HEK293T (cell line): ENCODE measurements around the gene ARPC4.

Source experiments
- CTCF ChIA-PET: fragments of 350-600 bp; formaldehyde crosslinking; extraction: SDS; loops from one replicate; lab custom pipeline; 2021; ENCODE audit warnings: antibody characterized with exemption, inconsistent platforms; lab: Yijun Ruan, JAX
- POLR2A ChIA-PET: fragments of 350-600 bp; formaldehyde crosslinking; extraction: SDS; loops from one replicate; lab custom pipeline; 2020; ENCODE audit warnings: antibody characterized with exemption, inconsistent platforms; lab: Yijun Ruan, JAX
- DNase-seq: peaks from one replicate; pipeline ENCODE4 v3.0.0; 2012; ENCODE audit warnings: mixed read lengths; ENCODE audit errors: extremely low spot score
- ARNT ChIP-seq: fragments of 450-650 bp; IDR thresholded peaks from 2 replicates; pipeline ENCODE4 v1.6.1; 2017; ENCODE audit warnings: mild to moderate bottlenecking
- BHLHE40 ChIP-seq: fragments of 450-650 bp; IDR thresholded peaks from 2 replicates; pipeline ENCODE4 v1.6.1; 2016; ENCODE audit warnings: mild to moderate bottlenecking, moderate library complexity, borderline replicate concordance
- CTBP1 ChIP-seq: fragments of 450-650 bp; IDR thresholded peaks from 2 replicates; pipeline ENCODE4 v1.6.1; 2016; ENCODE audit warnings: borderline replicate concordance
- ELF4 ChIP-seq: fragments of 450-650 bp; IDR thresholded peaks from 2 replicates; pipeline ENCODE4 v1.6.1; 2017; ENCODE audit warnings: antibody characterized with exemption
- FOXA1 ChIP-seq: fragments of 450-650 bp; IDR thresholded peaks from 2 replicates; pipeline ENCODE4 v1.6.1; 2016; ENCODE audit warnings: mild to moderate bottlenecking
- FOXK2 ChIP-seq: fragments of 450-650 bp; IDR thresholded peaks from 2 replicates; pipeline ENCODE4 v1.6.1; 2016; ENCODE audit warnings: mild to moderate bottlenecking
- FOXM1 ChIP-seq: fragments of 450-650 bp; IDR thresholded peaks from 2 replicates; pipeline ENCODE4 v1.6.1; 2017; ENCODE audit warnings: mild to moderate bottlenecking, borderline replicate concordance
- HDGF ChIP-seq: fragments of 450-650 bp; IDR thresholded peaks from 2 replicates; pipeline ENCODE4 v1.6.1; 2017; ENCODE audit warnings: antibody characterized with exemption, borderline replicate concordance
- L3MBTL2 ChIP-seq: fragments of 450-650 bp; conservative IDR thresholded peaks from 2 replicates; pipeline ENCODE4 v1.6.1; 2016; ENCODE audit warnings: mild to moderate bottlenecking
- LEF1 ChIP-seq: fragments of 450-650 bp; IDR thresholded peaks from 2 replicates; pipeline ENCODE4 v1.6.1; 2017; ENCODE audit warnings: mild to moderate bottlenecking, borderline replicate concordance
- NFRKB ChIP-seq: fragments of 450-650 bp; IDR thresholded peaks from 2 replicates; pipeline ENCODE4 v1.6.1; 2016; ENCODE audit warnings: mild to moderate bottlenecking, moderate library complexity
- PKNOX1 ChIP-seq: fragments of 450-650 bp; IDR thresholded peaks from 2 replicates; pipeline ENCODE4 v1.6.1; 2016
- SP1 ChIP-seq: fragments of 450-650 bp; IDR thresholded peaks from 2 replicates; pipeline ENCODE4 v1.6.1; 2017
- SUZ12 ChIP-seq: fragments of 450-650 bp; IDR thresholded peaks from 2 replicates; pipeline ENCODE4 v1.6.1; 2016; ENCODE audit warnings: mild to moderate bottlenecking
- TARDBP ChIP-seq: fragments of 450-650 bp; IDR thresholded peaks from 2 replicates; pipeline ENCODE4 v1.6.1; 2016
- ZNF384 ChIP-seq: fragments of 450-650 bp; IDR thresholded peaks from 2 replicates; pipeline ENCODE4 v1.6.1; 2016

The ARPC4 gene

GRCh38 chr3:9809615-9810432 lies 16.9 kb downstream of the ARPC4 start, which contains the start of gene TTLL3:
TSS of gene TTLL3 (plus strand) at chr3:9810262. CDS start at chr3:9810662, 400 bp downstream.
- ChIA-PET CTCF (no interaction called here), POLR2A (no interaction called here)
- DNase-seq = no peak
- TF ChIP-seq SUZ12 (no peak), HDGF (no peak)

DNA sequence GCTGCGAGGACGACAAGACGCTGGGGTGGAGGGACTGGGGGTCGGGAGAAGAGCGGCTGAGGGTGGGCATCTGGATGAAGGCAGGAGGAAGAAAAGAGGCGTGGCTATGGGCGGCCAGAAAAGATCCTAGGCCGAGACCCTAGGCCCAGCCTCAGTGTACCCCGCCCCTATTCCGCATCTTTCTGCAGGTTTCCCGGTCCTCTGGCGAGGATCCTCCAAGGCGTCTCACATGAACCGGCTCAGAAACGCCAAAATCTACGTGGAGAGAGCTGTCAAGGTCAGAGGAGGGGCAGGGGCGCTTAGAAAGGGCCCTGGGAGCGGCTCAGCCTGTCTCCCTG lies 17.5 kb downstream of the ARPC4 start:
- POLR2A ChIA-PET = no interaction called here
- TF ChIP-seq NFRKB = no peak
- TF ChIP-seq PKNOX1 = no peak
- TF ChIP-seq BHLHE40 = no peak
- no peak for TF ChIP-seq HDGF
- TF ChIP-seq FOXM1 = no peak
- no peak for TF ChIP-seq LEF1
- no peak for TF ChIP-seq ELF4
- no peak for TF ChIP-seq FOXA1
- TF ChIP-seq L3MBTL2 = no peak
- TF ChIP-seq TARDBP = no peak
- CTCF ChIA-PET = no interaction called here
- DNase-seq = no peak

- POLR2A ChIA-PET = no interaction called here
- CTCF ChIA-PET = no interaction called here
- TF ChIP-seq ELF4 = no peak
- no peak for TF ChIP-seq ZNF384
- TF ChIP-seq PKNOX1 = no peak
- TF ChIP-seq ARNT = no peak
- no peak for TF ChIP-seq FOXM1
- no peak for TF ChIP-seq SP1
- TF ChIP-seq BHLHE40 = no peak
- no peak for TF ChIP-seq TARDBP
- no peak for TF ChIP-seq CTBP1
- TF ChIP-seq FOXA1 = no peak
- TF ChIP-seq HDGF = no peak
- TF ChIP-seq SUZ12 = no peak
- TF ChIP-seq NFRKB = no peak
- TF ChIP-seq FOXK2 = no peak
- no peak for TF ChIP-seq L3MBTL2
- no peak for TF ChIP-seq LEF1
- DNase-seq = no peak
Measured at GRCh38 chr3:9810846-9811245, 18.0 kb downstream of the ARPC4 start.

- CTCF ChIA-PET = no interaction called here
- TF ChIP-seq LEF1 = no peak
- TF ChIP-seq PKNOX1 = no peak
- TF ChIP-seq FOXM1 = no peak
- TF ChIP-seq SP1 = no peak
- TF ChIP-seq SUZ12 = no peak
- TF ChIP-seq ELF4 = no peak
- TF ChIP-seq HDGF = no peak
- TF ChIP-seq NFRKB = no peak
- no peak for TF ChIP-seq ARNT
- TF ChIP-seq CTBP1 = no peak
- TF ChIP-seq L3MBTL2 = no peak
- no peak for TF ChIP-seq ZNF384
- no peak for TF ChIP-seq BHLHE40
- TF ChIP-seq FOXA1 = no peak
- TF ChIP-seq FOXK2 = no peak
- TF ChIP-seq TARDBP = no peak
- DNase-seq = no peak
- POLR2A ChIA-PET = no interaction called here
Measured at GRCh38 chr3:9812870-9813483, 20.1 kb downstream of the ARPC4 start.

DNA sequence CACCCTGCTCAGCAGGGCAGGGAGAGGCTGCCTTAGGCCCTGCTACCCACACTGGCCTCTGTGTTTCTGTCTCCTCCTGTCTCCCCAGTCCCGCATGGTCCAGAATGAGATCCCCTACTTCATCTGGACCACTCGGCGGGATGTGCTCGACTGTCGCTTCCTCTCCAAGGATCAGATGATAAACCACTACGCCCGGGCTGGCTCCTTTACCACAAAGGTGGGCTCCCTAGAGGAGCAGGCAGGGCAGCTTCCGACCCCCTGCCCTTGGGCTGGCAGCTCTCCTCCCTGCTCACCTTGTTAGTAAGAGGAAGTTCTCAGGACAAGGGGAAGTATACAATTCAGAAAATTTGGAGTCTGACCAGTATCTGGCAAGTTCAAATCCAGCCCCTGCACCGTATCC lies 23.1 kb downstream of the ARPC4 start:
- POLR2A ChIA-PET = interaction anchor here (1.4 kb wide), 1 partner anchor 22 kb away, joined by 3 read pairs; no protein-coding TSS in a partner anchor
- TF ChIP-seq L3MBTL2 = no peak
- TF ChIP-seq HDGF = no peak
- TF ChIP-seq ELF4 = no peak
- TF ChIP-seq NFRKB = no peak
- TF ChIP-seq SP1 = no peak
- TF ChIP-seq FOXA1 = no peak
- no peak for TF ChIP-seq SUZ12
- TF ChIP-seq TARDBP = no peak
- no peak for TF ChIP-seq ZNF384
- TF ChIP-seq FOXK2 = no peak
- TF ChIP-seq ARNT = no peak
- TF ChIP-seq PKNOX1 = no peak
- no peak for TF ChIP-seq CTBP1
- TF ChIP-seq FOXM1 = no peak
- TF ChIP-seq LEF1 = no peak
- no peak for TF ChIP-seq BHLHE40
- DNase-seq = no peak
- CTCF ChIA-PET = interaction anchor here (0.5 kb wide), 1 partner anchor 30 kb away, joined by 3 read pairs; no protein-coding TSS in a partner anchor
